Activated CD4-positive, alpha-beta T cell treated with anti-CD3 and anti-CD28 coated beads, Interleukin-2, amount 10 ng/mL, durations not matched to agents 7 days and 5 days (primary cell): ENCODE results near the gene PRRX2. TPM values are rescaled to one million over a fixed set of nuclear protein-coding genes. Genes with fewer than 3 reads are reported as not detected.
"Not testable (repeated sequence)": the region's sequence is repeated elsewhere in the genome, so short reads cannot be mapped to it uniquely, and the experiment has no call there.

Experiments used
- CTCF ChIA-PET: fragments of 350-600 bp; sonication (Branson Sonifier 250); formaldehyde crosslinking; loops from one replicate; lab custom pipeline; 2021; ENCODE audit warnings: antibody characterized with exemption; lab: Charles Lee
- POLR2A ChIA-PET: fragments of 350-600 bp; sonication (Branson Sonifier 250); formaldehyde crosslinking; loops from one replicate; lab custom pipeline; 2021; ENCODE audit warnings: antibody characterized with exemption; lab: Charles Lee
- DNase-seq: peaks from one replicate; pipeline ENCODE4 v3.0.0-alpha.2; 2020
- H3K27ac Mint-ChIP-seq: one replicate; pipeline ENCODE4 v1.8.0; 2021; ENCODE audit warnings: mild to moderate bottlenecking, moderate library complexity, mixed read lengths
- H3K27me3 Mint-ChIP-seq: one replicate; pipeline ENCODE4 v1.8.0; 2021; ENCODE audit warnings: mixed read lengths
- H3K36me3 Mint-ChIP-seq: one replicate; pipeline ENCODE4 v1.8.0; 2021; ENCODE audit warnings: low read depth, mixed read lengths
- H3K4me1 Mint-ChIP-seq: one replicate; pipeline ENCODE4 v1.8.0; 2021; ENCODE audit warnings: mixed read lengths
- H3K4me3 Mint-ChIP-seq: one replicate; pipeline ENCODE4 v1.8.0; 2021; ENCODE audit warnings: mild to moderate bottlenecking, moderate library complexity, mixed read lengths
- H3K9me3 Mint-ChIP-seq: one replicate; pipeline ENCODE4 v1.8.0; 2021; ENCODE audit warnings: mixed read lengths
- total RNA-seq, 2 experiments: library from RNA; stranded (reverse); gene quantifications; one replicate each; pipeline ENCODE4 v1.2.3, GENCODE V29; 2021

PRRX2 gene
- total RNA-seq, 2 experiments from 2014 or later = 0.15 TPM; not detected in 1

GRCh38 chr9:129648092-129648763 is 17.2 kb upstream of the PRRX2 start:
- Mint-ChIP-seq H3K27ac (no peak overlapping the region), H3K36me3 (no peaks in the 10 kb centered on the region), H3K4me1 (no peaks in the 10 kb centered on the region), H3K27me3 (no peaks in the 10 kb centered on the region), H3K9me3 (no peaks in the 10 kb centered on the region), H3K4me3 (no peak overlapping the region)
- POLR2A ChIA-PET = no interaction called here
- DNase-seq = no peak
- CTCF ChIA-PET = no interaction called here

GRCh38 chr9:129648764-129649115 is 16.7 kb upstream of the PRRX2 start:
- no peak overlapping the region for H3K4me3 Mint-ChIP-seq
- H3K9me3 Mint-ChIP-seq = no peaks in the 10 kb centered on the region
- ChIA-PET CTCF (no interaction called here), POLR2A (no interaction called here)
- H3K4me1 Mint-ChIP-seq = no peaks in the 10 kb centered on the region
- no peaks in the 10 kb centered on the region for H3K27me3 Mint-ChIP-seq
- H3K36me3 Mint-ChIP-seq = no peaks in the 10 kb centered on the region
- no peak overlapping the region for H3K27ac Mint-ChIP-seq
- no peak for DNase-seq

- H3K4me3 Mint-ChIP-seq = no peak overlapping the region
- no peaks in the 10 kb centered on the region for H3K36me3 Mint-ChIP-seq
- POLR2A ChIA-PET = no interaction called here
- no peak for DNase-seq
- no peak overlapping the region for H3K27ac Mint-ChIP-seq
- H3K27me3 Mint-ChIP-seq = no peaks in the 10 kb centered on the region
- H3K4me1 Mint-ChIP-seq = no peaks in the 10 kb centered on the region
- CTCF ChIA-PET = no interaction called here
- H3K9me3 Mint-ChIP-seq = no peaks in the 10 kb centered on the region
Measured at GRCh38 chr9:129649726-129650679, 15.4 kb upstream of the PRRX2 start.

GRCh38 chr9:129650680-129651235 is 14.7 kb upstream of the PRRX2 start:
- no peaks in the 10 kb centered on the region for H3K4me1 Mint-ChIP-seq
- no peaks in the 10 kb centered on the region for H3K9me3 Mint-ChIP-seq
- H3K4me3 Mint-ChIP-seq = no peak overlapping the region
- H3K27me3 Mint-ChIP-seq = no peaks in the 10 kb centered on the region
- ChIA-PET POLR2A (no interaction called here), CTCF (no interaction called here)
- DNase-seq = no peak
- H3K36me3 Mint-ChIP-seq = no peaks in the 10 kb centered on the region
- no peak overlapping the region for H3K27ac Mint-ChIP-seq

GRCh38 chr9:129653823-129654553 is 11.5 kb upstream of the PRRX2 start:
- ChIA-PET CTCF (no interaction called here), POLR2A (no interaction called here)
- H3K27ac Mint-ChIP-seq = no peak overlapping the region
- H3K4me1 Mint-ChIP-seq = no peaks in the 10 kb centered on the region
- no peaks in the 10 kb centered on the region for H3K27me3 Mint-ChIP-seq
- H3K4me3 Mint-ChIP-seq = no peak overlapping the region
- no peaks in the 10 kb centered on the region for H3K36me3 Mint-ChIP-seq
- no peak for DNase-seq
- H3K9me3 Mint-ChIP-seq = no peaks in the 10 kb centered on the region

GRCh38 chr9:129654554-129655040 is 10.8 kb upstream of the PRRX2 start:
- CTCF ChIA-PET = interaction anchor here (2.2 kb wide), 1 partner anchor 136 kb away, joined by 6 read pairs; no protein-coding TSS in a partner anchor
- no peaks in the 10 kb centered on the region for H3K9me3 Mint-ChIP-seq

GRCh38 chr9:129655154-129655553 is 10.3 kb upstream of the PRRX2 start:
- no peak for DNase-seq
- no peaks in the 10 kb centered on the region for H3K9me3 Mint-ChIP-seq
- H3K36me3 Mint-ChIP-seq = no peaks in the 10 kb centered on the region
- no peak overlapping the region for H3K27ac Mint-ChIP-seq
- no peaks in the 10 kb centered on the region for H3K4me1 Mint-ChIP-seq
- no peak overlapping the region for H3K4me3 Mint-ChIP-seq
- H3K27me3 Mint-ChIP-seq = no peaks in the 10 kb centered on the region
- ChIA-PET POLR2A (no interaction called here), CTCF (interaction anchor here (1.4 to 2.2 kb wide), 2 partner anchors 12 to 135 kb away, joined by 3 to 6 read pairs; no protein-coding TSS in a partner anchor)

More at GRCh38 chr9:129654554-129655040, 10.8 kb upstream of the PRRX2 start:
- DNase-seq = no peak
- Mint-ChIP-seq H3K27me3 (no peaks in the 10 kb centered on the region), H3K36me3 (no peaks in the 10 kb centered on the region), H3K4me3 (no peak overlapping the region), H3K27ac (no peak overlapping the region), H3K4me1 (no peaks in the 10 kb centered on the region)
- POLR2A ChIA-PET = no interaction called here

- no peaks in the 10 kb centered on the region for H3K36me3 Mint-ChIP-seq
- no peaks in the 10 kb centered on the region for H3K9me3 Mint-ChIP-seq
- no peaks in the 10 kb centered on the region for H3K27me3 Mint-ChIP-seq
- CTCF ChIA-PET = interaction anchor here (0.6 to 2.2 kb wide), 4 partner anchors 13 to 135 kb away, joined by 3 to 6 read pairs (median 3); no protein-coding TSS in a partner anchor
- no peak overlapping the region for H3K4me3 Mint-ChIP-seq
- no peak overlapping the region for H3K27ac Mint-ChIP-seq
- POLR2A ChIA-PET = no interaction called here
- H3K4me1 Mint-ChIP-seq = no peaks in the 10 kb centered on the region
- DNase-seq = no peak
Measured at GRCh38 chr9:129655696-129656095, 9.8 kb upstream of the PRRX2 start.

GRCh38 chr9:129656795-129657390 is 8.6 kb upstream of the PRRX2 start:
- no peak for DNase-seq

GRCh38 chr9:129661029-129661428 is 4.4 kb upstream of the PRRX2 start:
- H3K36me3 Mint-ChIP-seq = no peaks in the 10 kb centered on the region
- H3K4me1 Mint-ChIP-seq = peaks cover 7% of the 10 kb centered on the region
- no peak for DNase-seq
- ChIA-PET CTCF (interaction anchor here (1.4 kb wide), 1 partner anchor 18 kb away, joined by 3 read pairs; no protein-coding TSS in a partner anchor), POLR2A (no interaction called here)
- H3K4me3 Mint-ChIP-seq = no peak overlapping the region
- H3K9me3 Mint-ChIP-seq = no peaks in the 10 kb centered on the region
- H3K27me3 Mint-ChIP-seq = peaks cover 12% of the 10 kb centered on the region
- H3K27ac Mint-ChIP-seq = no peak overlapping the region

More at GRCh38 chr9:129656795-129657390, 8.6 kb upstream of the PRRX2 start:
- no peaks in the 10 kb centered on the region for H3K27me3 Mint-ChIP-seq
- POLR2A ChIA-PET = no interaction called here
- H3K27ac Mint-ChIP-seq = no peak overlapping the region
- H3K4me3 Mint-ChIP-seq = no peak overlapping the region
- CTCF ChIA-PET = interaction anchor here (0.6 to 2.2 kb wide), 6 partner anchors 14 to 1261 kb away, joined by 3 to 6 read pairs (median 4); no protein-coding TSS in a partner anchor
- H3K4me1 Mint-ChIP-seq = no peaks in the 10 kb centered on the region
- no peaks in the 10 kb centered on the region for H3K36me3 Mint-ChIP-seq
- H3K9me3 Mint-ChIP-seq = no peaks in the 10 kb centered on the region

GRCh38 chr9:129662239-129662638 is 3.2 kb upstream of the PRRX2 start:
- H3K27ac Mint-ChIP-seq, DNase-seq, POLR2A ChIA-PET, H3K4me3 Mint-ChIP-seq, H3K4me1 Mint-ChIP-seq, H3K9me3 Mint-ChIP-seq, H3K36me3 Mint-ChIP-seq: not testable (repeated sequence)
- CTCF ChIA-PET = interaction anchor here (0.6 to 1.4 kb wide), 9 partner anchors 10 to 1157 kb away, joined by 3 to 6 read pairs (median 3); no protein-coding TSS in a partner anchor
- peaks cover 13% of the 10 kb centered on the region for H3K27me3 Mint-ChIP-seq
